ENCODE results near the gene TAF3.

- TF ChIP-seq SUZ12 (IDR thresholded peaks at IDR 0.05; ENCODE audit: extremely low read depth, insufficient read depth, insufficient read length) (no peak), ZNF274 (IDR thresholded peaks at IDR 0.05; ENCODE audit: low read depth, low read length) (no peak), YY1 (IDR thresholded peaks at IDR 0.05; ENCODE audit: insufficient read depth, insufficient read length) (no peak)
Measured at GRCh38 chr10:8036506-8037198, 218.3 kb downstream of the TAF3 start.

Data from NT2/D1 (cell line).